Measurements from ENCODE around the gene BRICD5.

GRCh38 chr16:2186505-2186904 lies 24.2 kb downstream of the BRICD5 start:
- TF ChIP-seq CTCF (IDR thresholded peaks at IDR 0.05; ENCODE audit: poor library complexity) (no peak), EZH2 (IDR thresholded peaks at IDR 0.05; ENCODE audit: borderline replicate concordance) (no peak), EZH2phosphoT487 (IDR thresholded peaks at IDR 0.05; ENCODE audit: low read depth, severe bottlenecking, unreplicated experiment) (no peak)
